ENCODE data around the gene TNF.
A peak's percentile ranks its signal among the peaks of the same experiment; 100 is the strongest.

The TNF gene

DNA sequence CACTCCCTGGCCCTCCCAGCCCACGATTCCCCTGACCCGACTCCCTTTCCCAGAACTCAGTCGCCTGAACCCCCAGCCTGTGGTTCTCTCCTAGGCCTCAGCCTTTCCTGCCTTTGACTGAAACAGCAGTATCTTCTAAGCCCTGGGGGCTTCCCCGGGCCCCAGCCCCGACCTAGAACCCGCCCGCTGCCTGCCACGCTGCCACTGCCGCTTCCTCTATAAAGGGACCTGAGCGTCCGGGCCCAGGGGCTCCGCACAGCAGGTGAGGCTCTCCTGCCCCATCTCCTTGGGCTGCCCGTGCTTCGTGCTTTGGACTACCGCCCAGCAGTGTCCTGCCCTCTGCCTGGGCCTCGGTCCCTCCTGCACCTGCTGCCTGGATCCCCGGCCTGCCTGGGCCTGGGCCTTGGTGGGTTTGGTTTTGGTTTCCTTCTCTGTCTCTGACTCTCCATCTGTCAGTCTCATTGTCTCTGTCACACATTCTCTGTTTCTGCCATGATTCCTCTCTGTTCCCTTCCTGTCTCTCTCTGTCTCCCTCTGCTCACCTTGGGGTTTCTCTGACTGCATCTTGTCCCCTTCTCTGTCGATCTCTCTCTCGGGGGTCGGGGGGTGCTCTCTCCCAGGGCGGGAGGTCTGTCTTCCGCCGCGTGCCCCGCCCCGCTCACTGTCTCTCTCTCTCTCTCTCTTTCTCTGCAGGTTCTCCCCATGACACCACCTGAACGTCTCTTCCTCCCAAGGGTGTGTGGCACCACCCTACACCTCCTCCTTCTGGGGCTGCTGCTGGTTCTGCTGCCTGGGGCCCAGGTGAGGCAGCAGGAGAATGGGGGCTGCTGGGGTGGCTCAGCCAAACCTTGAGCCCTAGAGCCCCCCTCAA is 3.1 kb upstream of the TNF start, which contains the start of gene LTA:
Gene LTA (plus strand): TSS at position 249 of the 871 bp plus-strand sequence. CDS start 454 bp downstream, at position 703.
- DNase-seq (ENCODE audit: low spot score) (no peak), FAIRE-seq (no peak)

GRCh38 chr6:31573239-31574105 is 1.9 kb upstream of the TNF start:
- no peak for FAIRE-seq
- DNase-seq (ENCODE audit: low spot score): no peak

GRCh38 chr6:31574106-31575061 is 981 bp upstream of the TNF start:
- FAIRE-seq (no peak), DNase-seq (ENCODE audit: low spot score) (no peak)

- no peak for DNase-seq (ENCODE audit: low spot score)
- FAIRE-seq: no peak
Measured at GRCh38 chr6:31575952-31576685, 754 bp downstream of the TNF start.

GRCh38 chr6:31576897-31577578 is 1.7 kb downstream of the TNF start:
- no peak for FAIRE-seq
- DNase-seq (ENCODE audit: low spot score): no peak

- DNase-seq (ENCODE audit: low spot score): no peak
- no peak for FAIRE-seq
Measured at GRCh38 chr6:31577579-31577966, 2.2 kb downstream of the TNF start.

DNA sequence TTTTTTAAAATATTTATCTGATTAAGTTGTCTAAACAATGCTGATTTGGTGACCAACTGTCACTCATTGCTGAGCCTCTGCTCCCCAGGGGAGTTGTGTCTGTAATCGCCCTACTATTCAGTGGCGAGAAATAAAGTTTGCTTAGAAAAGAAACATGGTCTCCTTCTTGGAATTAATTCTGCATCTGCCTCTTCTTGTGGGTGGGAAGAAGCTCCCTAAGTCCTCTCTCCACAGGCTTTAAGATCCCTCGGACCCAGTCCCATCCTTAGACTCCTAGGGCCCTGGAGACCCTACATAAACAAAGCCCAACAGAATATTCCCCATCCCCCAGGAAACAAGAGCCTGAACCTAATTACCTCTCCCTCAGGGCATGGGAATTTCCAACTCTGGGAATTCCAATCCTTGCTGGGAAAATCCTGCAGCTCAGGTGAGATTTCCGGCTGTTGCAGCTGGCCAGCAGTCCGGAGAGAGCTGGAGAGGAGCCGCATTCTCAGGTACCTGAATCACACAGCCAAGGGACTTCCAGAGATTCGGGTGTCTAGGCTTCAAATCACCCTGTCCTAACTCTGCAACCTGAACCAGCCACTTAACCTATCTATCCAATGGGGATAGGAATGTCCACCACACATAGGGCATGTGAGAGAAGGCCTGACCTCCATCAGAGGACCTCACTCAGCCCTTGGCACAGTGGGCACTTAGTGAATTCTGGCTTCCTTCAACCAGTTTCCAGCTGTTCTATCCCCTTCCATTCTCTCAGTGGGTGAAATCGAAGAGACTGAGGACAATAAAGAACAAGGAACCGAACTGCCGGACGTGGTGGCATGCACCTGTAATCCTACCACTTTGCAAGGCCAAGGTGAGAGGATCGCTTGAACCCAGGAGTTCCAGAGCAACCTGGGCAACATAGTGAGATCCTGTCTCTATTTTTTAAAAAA is 3.1 kb downstream of the TNF start:
- FAIRE-seq (no peak), DNase-seq (ENCODE audit: low spot score) (no peak)

DNA sequence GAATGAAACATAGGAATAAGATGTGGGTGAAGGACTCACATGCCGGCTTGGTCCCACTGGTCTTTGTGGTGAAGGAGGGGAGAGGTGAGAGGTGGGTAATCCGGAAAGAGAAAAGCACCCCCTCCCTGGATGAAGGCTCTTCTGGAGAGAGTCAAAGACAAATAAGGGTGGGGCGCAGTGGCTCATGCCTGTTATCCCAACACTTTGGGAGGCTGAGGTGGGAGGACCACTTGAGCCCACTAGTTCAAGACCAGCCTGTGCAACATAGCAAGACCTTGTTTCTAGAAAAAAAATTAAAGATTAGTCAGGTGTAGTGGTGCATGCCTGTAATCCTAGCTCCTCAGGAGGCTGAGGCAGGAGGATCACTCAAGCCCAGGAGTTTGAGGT is 3.7 kb downstream of the TNF start:
- DNase-seq (ENCODE audit: low spot score) (no peak), FAIRE-seq (no peak)

- FAIRE-seq: no peak
- no peak for DNase-seq (ENCODE audit: low spot score)
Measured at GRCh38 chr6:31579546-31580437, 4.4 kb downstream of the TNF start.

DNA sequence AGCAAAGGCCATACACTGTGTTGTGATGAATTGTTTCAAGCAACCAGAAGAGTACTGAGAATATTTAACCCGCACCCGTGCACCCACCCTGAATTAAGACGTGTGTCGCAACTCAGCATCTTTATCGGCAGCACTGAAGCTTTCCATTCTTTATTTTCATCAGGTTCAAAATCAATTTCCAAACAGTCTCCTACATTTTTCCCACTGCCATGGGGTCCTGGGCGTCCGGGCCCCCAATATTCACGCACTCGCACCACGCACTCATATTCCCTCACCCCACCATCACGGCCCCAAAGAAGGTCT is 5.0 kb downstream of the TNF start:
- no peak for DNase-seq (ENCODE audit: low spot score)

GRCh38 chr6:31580807-31581433 is 5.6 kb downstream of the TNF start:
- no peak for FAIRE-seq

More for the DNA sequence above, 5.0 kb downstream of the TNF start:
- FAIRE-seq: no peak

DNA sequence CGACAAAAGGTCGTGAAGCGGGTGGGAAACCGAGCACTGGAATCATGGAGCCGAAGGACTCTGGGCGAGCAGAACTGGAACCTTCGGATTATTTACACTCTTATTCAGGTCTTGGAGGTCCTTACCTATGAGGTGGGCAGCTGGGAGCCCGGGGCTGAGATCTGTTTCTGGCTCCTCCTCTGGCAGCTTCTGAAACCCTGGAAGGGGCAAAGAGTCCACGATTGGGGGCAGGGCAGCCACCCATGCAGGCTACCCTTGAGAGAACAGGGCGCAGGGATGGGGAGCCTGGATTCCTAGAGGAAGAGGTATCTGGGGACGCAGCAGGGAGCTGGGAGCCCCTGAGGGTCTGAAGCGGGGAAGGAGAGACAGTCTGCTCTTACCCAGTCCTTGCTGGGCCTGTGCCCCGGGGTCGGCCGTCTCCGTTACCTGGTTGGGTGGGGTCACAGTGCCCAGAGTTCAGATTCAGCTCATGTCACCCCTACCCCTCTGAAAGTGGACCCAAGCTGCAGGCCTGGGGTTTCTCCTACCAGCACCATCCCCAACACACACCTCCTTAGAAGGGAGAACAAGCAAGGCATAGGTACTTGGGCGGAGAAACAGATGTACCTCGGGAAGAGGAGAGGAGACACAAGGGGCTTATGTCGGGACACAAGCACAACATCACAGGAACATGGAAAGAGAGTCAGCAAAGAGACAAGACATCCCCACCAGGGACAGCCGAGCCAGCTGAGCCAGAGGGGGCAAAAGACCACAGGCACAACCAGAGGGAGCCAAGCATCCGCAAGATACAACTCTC is 6.3 kb downstream of the TNF start:
- DNase-seq (ENCODE audit: low spot score) (no peak), FAIRE-seq (no peak)

More at GRCh38 chr6:31580807-31581433, 5.6 kb downstream of the TNF start:
- DNase-seq (ENCODE audit: low spot score): peak; percentile 92

GRCh38 chr6:31582230-31582643 is 6.9 kb downstream of the TNF start, which contains the start of gene LTB:
LTB (minus strand) TSS chr6:31582424; CDS start chr6:31582417, 7 bp downstream.
- no peak for DNase-seq (ENCODE audit: low spot score)
- no peak for FAIRE-seq

- no peak for FAIRE-seq
Measured at GRCh38 chr6:31585491-31585890, 10.1 kb downstream of the TNF start.

GRCh38 chr6:31586008-31586407 is 10.6 kb downstream of the TNF start, which contains the start of gene LST1:
LST1 (plus strand) TSS chr6:31586277; CDS start chr6:31587300, 1,023 bp downstream.
- DNase-seq (ENCODE audit: low spot score) (no peak), FAIRE-seq (no peak)

More at GRCh38 chr6:31585491-31585890, 10.1 kb downstream of the TNF start:
- no peak for DNase-seq (ENCODE audit: low spot score)

DNA sequence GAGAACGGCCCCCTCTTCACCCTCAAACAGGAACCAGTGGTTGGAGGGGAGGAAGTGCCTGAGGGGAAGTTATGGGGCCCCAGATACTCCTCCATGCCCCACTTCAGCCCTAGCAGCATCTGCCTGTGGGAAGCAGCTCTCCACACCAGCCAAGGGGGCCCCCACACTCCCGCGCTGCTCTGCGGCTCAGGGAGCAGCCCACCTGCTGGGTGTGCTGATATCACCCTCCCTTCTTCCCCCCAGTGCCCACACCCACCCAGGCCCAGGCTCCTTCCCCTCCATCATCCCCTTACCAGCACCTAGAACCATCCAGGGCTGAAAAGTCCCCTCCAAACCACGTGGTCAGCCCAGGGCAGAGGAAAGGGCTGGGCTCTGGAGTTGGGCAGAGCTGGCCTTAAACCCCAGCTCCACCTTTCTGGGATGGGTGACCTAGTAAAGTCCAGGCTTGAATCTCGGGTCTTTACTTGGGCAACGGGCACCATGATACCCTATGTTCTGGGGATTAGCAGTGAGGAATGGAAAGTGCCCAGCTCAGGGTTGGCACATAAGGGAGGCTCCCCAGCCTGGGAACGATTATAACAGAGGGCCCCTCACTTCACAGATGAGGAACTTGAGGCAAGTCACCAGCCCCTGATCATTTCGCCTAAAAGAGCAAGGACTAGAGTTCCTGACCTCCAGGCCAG is 11.4 kb downstream of the TNF start:
- no peak for DNase-seq (ENCODE audit: low spot score)
- no peak for FAIRE-seq
